Measurements from ENCODE around the gene PIM3.
"Not testable (repeated sequence)": the region's sequence is repeated elsewhere in the genome, so short reads cannot be mapped to it uniquely, and the experiment has no call there.

The PIM3 gene

GRCh38 chr22:49942565-49943404, 17.8 kb upstream of the PIM3 start:
- DNase-seq (ENCODE audit: low read depth in 2 of 2, low spot score in 1 of 2) = no peak

DNA sequence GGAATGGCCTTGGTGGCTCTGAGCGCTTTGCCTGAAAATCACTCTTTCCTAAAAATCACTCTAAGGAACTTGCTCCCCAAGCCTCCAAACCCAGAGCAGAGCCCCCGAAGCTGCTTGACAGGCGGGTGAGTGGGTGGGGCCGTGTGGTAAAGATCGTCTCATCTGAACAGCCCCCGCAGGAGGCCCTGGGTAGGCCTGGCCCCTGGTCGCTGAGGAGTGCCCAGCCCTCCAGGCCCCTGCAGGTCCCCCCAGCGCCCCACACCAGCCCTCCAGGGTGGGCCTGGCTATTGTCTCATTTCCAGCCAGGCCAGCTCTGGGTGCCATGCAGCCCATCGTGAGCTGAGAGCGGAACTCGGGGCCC, 17.2 kb upstream of the PIM3 start:
- no peak for DNase-seq (ENCODE audit: low read depth in 2 of 2, low spot score in 1 of 2)

- no peak for DNase-seq (ENCODE audit: low read depth in 2 of 2, low spot score in 1 of 2)
Observed at GRCh38 chr22:49943771-49944398, 16.7 kb upstream of the PIM3 start.

GRCh38 chr22:49944399-49944891, 16.1 kb upstream of the PIM3 start:
- no peak for DNase-seq (ENCODE audit: low read depth in 2 of 2, low spot score in 1 of 2)

- not testable (repeated sequence) for DNase-seq (ENCODE audit: low read depth in 2 of 2, low spot score in 1 of 2)
Observed at GRCh38 chr22:49945042-49945794, 15.4 kb upstream of the PIM3 start.

DNA sequence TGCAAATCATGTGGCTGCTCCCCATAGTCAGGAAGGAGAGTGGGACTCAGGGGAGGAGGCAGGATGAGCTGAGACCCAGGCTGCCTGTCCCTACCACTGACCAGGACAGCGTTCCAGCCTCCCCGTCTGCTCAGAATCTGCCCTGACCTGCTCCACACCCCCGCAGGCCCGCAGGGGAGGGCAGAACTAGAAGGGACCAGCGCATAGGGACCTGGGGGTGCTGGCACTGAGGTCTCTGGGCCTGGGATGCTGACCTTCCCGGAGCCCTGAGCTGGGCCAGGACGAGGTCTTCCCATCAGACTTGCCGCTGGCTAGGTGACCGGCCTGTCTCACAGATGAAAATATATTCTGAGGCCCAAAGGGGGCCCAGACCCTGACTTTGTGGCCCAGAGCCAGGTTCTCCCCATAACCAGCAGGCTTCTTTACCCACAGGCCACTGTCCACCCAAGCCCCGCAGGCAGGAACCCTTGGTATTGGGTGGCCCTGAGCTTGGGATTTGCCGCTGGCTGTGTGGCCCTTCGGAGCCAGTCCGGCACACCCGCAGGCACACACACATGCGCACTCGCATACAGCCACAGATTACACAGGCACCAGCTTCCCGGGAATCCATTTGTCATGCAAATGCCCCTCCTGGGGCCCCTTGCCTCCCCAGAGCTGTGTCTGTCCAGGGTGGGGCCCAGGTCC, 13.8 kb upstream of the PIM3 start:
- no peak for DNase-seq (ENCODE audit: low read depth in 2 of 2, low spot score in 1 of 2)

DNA sequence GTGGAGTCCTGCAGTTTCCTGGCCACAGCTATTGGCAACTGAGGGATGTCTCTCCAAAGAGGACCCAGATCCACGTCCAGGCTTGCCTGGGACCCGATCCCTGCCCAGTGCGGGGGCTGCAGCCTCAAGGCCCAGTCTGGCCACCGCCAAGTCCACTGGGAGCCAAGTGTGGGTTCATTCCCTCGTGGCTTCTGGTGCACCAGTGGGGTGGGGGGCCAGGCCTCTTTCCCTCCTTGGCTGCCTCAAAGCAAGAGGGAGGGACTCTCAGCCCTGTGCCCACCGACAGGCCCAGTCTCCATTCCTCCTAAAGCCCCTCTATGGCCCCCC, 13.3 kb upstream of the PIM3 start:
- DNase-seq (ENCODE audit: low read depth in 2 of 2, low spot score in 1 of 2) = no peak

DNA sequence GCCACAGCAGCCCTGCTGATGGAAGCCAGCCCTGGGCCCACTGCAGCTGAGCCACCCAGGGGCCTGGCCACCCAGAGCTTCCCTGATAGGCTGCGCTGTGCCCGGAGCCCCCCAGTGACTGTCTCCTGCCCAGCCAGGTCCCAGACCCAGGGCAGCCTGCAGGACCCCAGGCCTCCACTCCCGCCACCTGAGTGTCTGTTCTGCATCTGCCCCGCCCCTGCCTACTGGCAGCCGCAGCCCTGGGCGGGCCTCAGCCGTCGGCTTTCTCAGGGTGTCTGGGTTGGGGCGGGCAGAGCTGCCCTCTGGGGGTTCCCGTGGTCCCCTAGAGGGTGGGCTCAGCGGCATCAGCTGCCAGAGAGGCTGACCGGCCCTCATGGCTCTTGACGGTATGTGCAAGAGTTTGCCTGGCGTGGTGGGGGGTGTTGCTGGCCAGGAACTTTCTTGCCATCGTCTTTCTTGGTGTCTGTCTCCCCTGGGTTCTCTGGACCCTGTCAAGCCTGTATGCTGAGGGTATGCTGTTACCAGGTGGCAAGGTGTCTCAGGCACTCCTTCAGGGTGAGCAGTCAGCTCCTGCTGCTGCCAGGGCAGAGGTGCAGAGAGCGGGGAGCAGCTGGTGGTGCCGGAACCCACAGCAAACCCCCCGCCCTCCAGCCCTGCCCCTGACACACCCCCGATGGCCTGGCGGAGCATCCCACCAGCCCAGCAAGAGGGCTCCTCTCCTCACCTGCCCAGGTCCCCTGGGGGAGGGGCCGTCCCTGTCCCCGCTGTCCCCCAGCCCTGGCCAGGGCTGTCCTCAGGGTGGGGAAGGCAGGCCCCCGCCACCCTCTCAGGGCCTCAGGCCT, 12.2 kb upstream of the PIM3 start:
- no peak for DNase-seq (ENCODE audit: low read depth in 2 of 2, low spot score in 1 of 2)

DNA sequence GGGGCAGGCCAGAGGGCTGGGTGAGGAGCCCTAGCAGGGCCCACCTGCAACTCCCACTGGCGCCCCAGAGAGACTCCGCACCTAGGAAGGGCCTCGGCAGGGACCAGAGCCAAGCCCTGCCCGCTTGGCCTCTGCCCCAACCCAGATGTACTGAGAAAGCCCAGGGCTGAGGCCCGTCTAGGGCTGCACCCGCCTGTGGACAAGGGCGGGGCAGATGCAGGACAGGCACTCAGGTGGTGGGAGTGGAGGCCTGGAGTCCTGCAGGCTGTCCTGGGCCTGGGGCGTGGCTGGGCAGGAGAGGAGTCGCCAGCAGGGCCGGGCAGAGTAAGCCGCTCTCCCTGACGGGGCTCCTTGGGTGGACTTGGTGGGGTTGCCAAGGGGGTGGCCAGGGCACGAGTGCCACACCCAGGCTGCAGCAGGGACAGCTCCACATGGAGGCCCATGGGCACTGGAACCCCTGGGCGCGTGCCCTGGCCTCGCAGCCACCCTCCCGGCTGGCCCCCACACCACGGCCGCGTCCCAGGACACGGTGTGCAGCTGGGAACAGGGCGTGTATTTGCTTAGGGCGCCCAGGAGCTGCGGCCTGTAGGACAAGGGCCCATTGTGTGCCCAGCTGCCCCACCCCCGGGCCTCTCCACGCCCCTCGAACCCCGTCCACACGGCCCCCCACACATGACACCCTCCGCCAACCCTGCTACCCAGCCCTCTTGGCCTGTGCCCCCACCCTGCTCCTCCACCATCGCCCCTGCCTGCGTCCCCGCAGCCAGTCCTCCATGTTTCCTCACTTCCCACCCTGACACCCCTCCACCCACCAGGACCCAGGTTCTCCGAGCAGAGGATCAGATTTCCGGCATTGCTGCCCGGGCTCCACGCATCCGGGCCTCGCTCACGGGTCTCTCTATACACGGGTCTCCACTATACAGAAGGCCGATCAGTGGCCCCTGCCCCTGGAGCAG, 11.3 kb upstream of the PIM3 start:
- DNase-seq (ENCODE audit: low read depth in 2 of 2, low spot score in 1 of 2) = no peak

- DNase-seq (ENCODE audit: low read depth in 2 of 2, low spot score in 1 of 2) = no peak
Observed at GRCh38 chr22:49949914-49950292, 10.7 kb upstream of the PIM3 start.

- no peak for DNase-seq (ENCODE audit: low read depth in 2 of 2, low spot score in 1 of 2)
Observed at GRCh38 chr22:49950396-49950994, 10.1 kb upstream of the PIM3 start.

GRCh38 chr22:49951000-49951677, 9.4 kb upstream of the PIM3 start:
- DNase-seq (ENCODE audit: low read depth in 2 of 2, low spot score in 1 of 2) = peak in 1 of 2 donors; percentile 88

DNA sequence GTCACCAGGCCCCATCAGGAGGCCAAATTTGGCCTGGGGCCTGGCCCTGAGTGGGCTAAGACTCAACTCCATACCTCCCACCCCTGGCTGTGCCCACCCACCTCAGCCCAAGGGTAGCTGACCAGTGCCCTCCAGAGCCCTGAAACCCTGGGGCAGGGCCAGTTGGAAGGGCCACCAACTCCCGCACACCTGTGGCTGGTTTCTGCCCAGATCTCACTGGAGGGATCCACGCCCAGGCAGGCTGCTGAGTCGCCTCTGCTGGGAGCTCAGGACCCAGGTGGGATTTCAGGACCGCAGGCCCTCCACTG, 8.9 kb upstream of the PIM3 start:
- DNase-seq (ENCODE audit: low read depth in 2 of 2, low spot score in 1 of 2) = no peak

DNA sequence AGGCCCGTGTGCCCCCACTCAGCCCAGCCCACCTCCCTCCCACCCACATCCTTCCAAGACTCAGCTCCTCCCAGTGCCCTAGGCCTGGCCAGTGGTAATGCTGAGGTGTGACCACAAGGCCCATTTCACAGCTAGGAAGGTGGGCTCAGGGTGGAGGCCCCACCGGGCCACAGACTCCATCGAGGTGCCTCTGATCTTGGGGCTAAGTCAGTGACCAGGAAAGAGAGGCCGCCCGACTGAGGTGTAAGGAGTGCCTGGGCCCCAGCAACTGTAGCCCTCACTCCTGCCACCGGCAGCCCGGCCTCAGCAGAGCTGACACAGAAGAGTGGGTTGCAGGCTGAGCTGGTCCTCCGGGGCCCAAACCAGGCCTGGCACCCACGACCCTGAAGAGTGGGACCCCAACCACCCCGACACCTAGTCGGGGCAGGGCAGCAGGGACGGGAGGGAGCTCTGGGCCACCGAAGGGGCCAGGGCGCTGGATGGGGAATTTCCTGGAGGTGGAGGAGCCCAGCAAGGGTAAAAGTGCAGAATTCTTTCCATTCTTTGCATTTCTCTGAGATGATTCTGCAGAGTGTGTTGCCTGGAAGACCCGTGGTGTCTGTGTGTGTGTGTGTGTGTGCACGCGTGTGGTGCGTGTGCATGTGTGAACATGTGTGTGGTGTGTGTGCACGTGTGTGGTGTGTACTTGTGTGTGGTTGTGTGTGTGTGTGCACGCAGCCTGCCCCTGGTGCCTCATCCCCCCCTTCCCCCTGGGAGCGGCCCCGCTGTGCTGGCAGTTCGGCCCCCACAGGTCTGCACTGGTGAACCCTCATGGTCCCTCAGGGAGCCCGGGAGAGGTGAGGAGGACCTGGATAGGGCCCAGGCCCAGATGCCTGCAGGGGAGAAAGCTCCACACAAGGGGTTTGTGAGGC, 8.3 kb upstream of the PIM3 start:
- DNase-seq (ENCODE audit: low read depth in 2 of 2, low spot score in 1 of 2) = no peak

DNA sequence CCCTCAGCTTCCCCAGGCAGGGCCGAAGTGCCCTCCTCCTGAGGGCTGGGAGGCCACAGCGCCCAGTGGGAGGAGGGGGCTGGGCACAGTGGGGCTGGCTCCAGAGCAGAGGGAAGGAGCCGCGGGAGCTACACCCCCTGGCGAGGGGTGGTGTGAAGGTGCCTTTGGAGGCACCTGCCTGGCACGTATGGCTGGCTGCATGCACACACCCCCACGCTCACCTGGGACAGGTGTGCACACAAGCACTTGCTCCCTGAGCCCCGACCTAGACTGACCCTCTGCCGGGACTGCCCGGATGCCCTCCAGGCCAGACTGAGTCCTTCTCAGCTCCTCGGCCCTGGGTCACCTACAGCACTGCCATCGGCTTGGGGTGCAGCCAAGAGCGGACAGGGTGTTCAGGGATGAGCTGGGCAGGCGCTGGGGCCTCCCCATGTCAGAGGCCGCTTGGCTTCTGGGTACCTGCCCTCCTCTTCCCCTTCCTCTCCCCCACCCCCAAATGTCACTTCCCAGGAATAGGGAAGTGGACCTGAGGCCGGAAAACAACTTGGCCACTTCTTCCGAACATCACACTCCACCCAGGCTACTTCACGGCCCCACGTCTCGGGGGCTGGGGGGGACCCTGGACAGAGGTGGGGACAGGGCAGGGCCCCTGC, 7.4 kb upstream of the PIM3 start:
- DNase-seq (ENCODE audit: low read depth in 2 of 2, low spot score in 1 of 2) = no peak

- DNase-seq (ENCODE audit: low read depth in 2 of 2, low spot score in 1 of 2) = no peak
Observed at GRCh38 chr22:49953680-49954344, 6.8 kb upstream of the PIM3 start.

- DNase-seq (ENCODE audit: low read depth in 2 of 2, low spot score in 1 of 2) = no peak
Observed at GRCh38 chr22:49954354-49954753, 6.2 kb upstream of the PIM3 start.

Measured in stimulated activated CD8-positive, alpha-beta memory T cell treated with anti-CD3 and anti-CD28 coated beads, Interleukin-4, amount 100 ng/mL, for 4 hours (primary cell).